BJ (cell line): ENCODE measurements around the gene MRPL58. TPM values are rescaled to one million over a fixed set of nuclear protein-coding genes. Genes with fewer than 3 reads are reported as not detected.

Experiments
- CTCF ChIA-PET: fragments of 350-600 bp; formaldehyde crosslinking; extraction: SDS; loops from one replicate; lab custom pipeline; 2021; ENCODE audit warnings: antibody characterized with exemption, inconsistent platforms; lab: Yijun Ruan, JAX
- POLR2A ChIA-PET: fragments of 300-600 bp; sonication (Branson Sonifier 250); formaldehyde crosslinking; extraction: SDS; loops from one replicate; lab custom pipeline; 2021; ENCODE audit warnings: antibody characterized with exemption; lab: Charles Lee
- DNase-seq: peaks from one replicate; pipeline ENCODE4 v3.0.0-alpha.2; 2011; ENCODE audit warnings: low read depth
- H3K27me3 ChIP-seq: 2 replicates; pipeline ENCODE4 v1.6.0; 2011; ENCODE audit warnings: low read length; ENCODE audit not compliant: control insufficient read depth, insufficient read depth
- H3K36me3 ChIP-seq: 2 replicates; pipeline ENCODE4 v1.5.1; 2011; ENCODE audit warnings: low read length; ENCODE audit not compliant: control insufficient read depth, insufficient read depth
- H3K4me3 ChIP-seq: 2 replicates; pipeline ENCODE4 v1.5.1; 2011; ENCODE audit warnings: low read depth, mild to moderate bottlenecking, control low read depth, low read length
- polyA plus RNA-seq: library from polyadenylated mRNA; depleted of rRNA; stranded (reverse); fragments of >200 nt; gene quantifications from 2 replicates; pipeline ENCODE4 v1.2.3, GENCODE V29; 2011
- TF ChIP-seq, protein P1 (sequence below): IDR thresholded peaks from 2 replicates; pipeline ENCODE4 v1.5.1; 2011; ENCODE audit warnings: low read depth, mild to moderate bottlenecking, control low read depth, inconsistent platforms, low read length, moderate library complexity; ENCODE audit not compliant: insufficient read depth

The MRPL58 gene
- polyA plus RNA-seq, 1 experiment = 44.2 TPM

DNA sequence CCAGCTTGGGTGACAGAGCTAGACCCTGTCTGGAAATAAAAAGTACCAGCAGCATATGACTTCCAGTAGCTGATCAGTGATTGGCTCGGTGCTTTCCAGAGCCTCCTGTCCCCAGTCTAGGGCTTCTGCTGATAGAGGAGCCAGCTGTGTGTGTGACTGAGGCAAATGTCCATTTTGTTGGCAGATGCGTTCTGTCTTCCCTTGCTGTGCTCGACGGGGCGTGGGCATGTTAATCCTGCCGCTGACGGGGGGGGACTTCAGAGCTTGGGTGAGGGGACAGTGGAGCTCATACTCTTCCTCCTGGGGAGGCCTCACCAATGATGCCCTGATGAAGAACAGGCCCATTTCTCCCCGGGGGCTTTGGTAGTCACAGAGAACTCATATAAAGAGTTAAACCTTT is 49.1 kb downstream of the MRPL58 start:
- Histone ChIP-seq H3K27me3 (no peaks in the 10 kb centered on the region), H3K36me3 (peaks cover 24% of the 10 kb centered on the region), H3K4me3 (no peak overlapping the region)
- TF ChIP-seq, protein P1, sequence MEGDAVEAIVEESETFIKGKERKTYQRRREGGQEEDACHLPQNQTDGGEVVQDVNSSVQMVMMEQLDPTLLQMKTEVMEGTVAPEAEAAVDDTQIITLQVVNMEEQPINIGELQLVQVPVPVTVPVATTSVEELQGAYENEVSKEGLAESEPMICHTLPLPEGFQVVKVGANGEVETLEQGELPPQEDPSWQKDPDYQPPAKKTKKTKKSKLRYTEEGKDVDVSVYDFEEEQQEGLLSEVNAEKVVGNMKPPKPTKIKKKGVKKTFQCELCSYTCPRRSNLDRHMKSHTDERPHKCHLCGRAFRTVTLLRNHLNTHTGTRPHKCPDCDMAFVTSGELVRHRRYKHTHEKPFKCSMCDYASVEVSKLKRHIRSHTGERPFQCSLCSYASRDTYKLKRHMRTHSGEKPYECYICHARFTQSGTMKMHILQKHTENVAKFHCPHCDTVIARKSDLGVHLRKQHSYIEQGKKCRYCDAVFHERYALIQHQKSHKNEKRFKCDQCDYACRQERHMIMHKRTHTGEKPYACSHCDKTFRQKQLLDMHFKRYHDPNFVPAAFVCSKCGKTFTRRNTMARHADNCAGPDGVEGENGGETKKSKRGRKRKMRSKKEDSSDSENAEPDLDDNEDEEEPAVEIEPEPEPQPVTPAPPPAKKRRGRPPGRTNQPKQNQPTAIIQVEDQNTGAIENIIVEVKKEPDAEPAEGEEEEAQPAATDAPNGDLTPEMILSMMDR = no peak
- DNase-seq = no peak
- CTCF ChIA-PET = interaction anchor here (1.1 to 4.7 kb wide), 8 partner anchors 19 to 211 kb away, joined by 3 to 35 read pairs (median 16); partner anchors contain the start of gene NT5C
- POLR2A ChIA-PET = no interaction called here

DNA sequence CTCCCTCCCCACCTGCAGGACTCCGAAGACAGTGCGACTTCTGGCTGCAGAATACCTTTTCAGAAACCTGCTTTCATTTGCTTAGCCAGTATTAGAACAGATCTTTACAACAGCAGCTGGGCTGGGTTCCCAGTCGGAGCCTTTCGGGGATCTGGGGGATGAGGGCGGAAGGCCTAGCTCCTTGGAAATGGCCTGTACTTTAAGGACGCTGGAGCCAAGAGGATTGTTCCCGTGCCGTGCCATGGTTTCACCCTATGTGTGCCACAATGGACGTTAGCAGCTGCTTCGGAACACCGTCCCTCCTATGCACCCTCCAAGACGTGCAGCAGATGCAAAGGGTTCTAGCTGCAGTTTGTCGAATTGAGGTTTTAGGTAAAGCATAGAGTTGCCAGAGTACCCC is 50.7 kb downstream of the MRPL58 start:
- Histone ChIP-seq H3K4me3 (no peak overlapping the region), H3K27me3 (no peaks in the 10 kb centered on the region), H3K36me3 (peaks cover 24% of the 10 kb centered on the region)
- ChIA-PET POLR2A (no interaction called here), CTCF (interaction anchor here (0.6 to 2.1 kb wide), 4 partner anchors 14 to 136 kb away, joined by 3 to 9 read pairs (median 6); partner anchors contain the start of gene NT5C)
- no peak for DNase-seq
- TF ChIP-seq, protein P1 = no peak

DNA sequence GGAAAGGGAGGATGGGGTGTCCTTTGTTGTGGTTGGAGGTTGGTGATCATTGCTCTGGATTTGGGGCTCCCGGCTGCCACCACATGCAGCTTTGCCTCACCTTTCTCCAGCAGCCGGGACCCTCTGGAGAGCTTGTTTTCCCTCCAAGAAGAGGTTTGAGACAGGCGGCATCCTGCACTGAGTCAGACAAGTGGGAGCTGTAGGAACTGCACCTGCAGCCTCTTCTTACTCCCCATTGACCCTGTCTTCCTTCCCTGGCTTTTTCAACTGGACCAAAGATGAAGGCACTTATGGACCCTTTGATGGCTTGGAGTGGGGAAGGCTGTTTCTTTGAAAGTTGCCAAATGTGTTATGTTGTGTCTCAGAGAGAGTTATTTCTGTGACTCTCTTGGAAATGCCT is 51.2 kb downstream of the MRPL58 start:
- ChIA-PET POLR2A (no interaction called here), CTCF (interaction anchor here (0.6 to 2.1 kb wide), 5 partner anchors 15 to 135 kb away, joined by 3 to 9 read pairs (median 4); partner anchors contain the start of gene NT5C)
- Histone ChIP-seq H3K4me3 (no peak overlapping the region), H3K36me3 (peaks cover 24% of the 10 kb centered on the region), H3K27me3 (no peaks in the 10 kb centered on the region)
- DNase-seq = no peak
- TF ChIP-seq, protein P1 = no peak

DNA sequence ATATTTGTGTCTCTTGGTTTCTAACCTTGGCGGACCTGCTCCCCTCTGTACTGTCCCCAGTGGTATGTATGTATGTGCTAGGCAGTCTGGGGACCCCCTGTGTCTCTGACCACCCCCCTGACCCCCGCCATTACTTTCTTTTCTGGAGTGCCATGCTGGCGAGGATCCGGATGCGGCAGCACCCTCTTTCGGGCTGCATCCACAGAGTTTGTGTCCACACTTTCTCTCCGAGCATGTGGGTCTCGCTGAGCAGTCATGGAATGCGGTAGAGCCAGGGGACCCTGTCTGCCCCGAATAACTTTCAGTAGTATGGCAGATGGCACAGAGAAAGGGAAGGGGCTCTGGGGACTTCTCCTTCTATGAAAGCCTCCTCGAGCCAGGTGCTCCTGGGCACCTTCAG is 51.6 kb downstream of the MRPL58 start:
- TF ChIP-seq, protein P1 = no peak
- Histone ChIP-seq H3K36me3 (peaks cover 24% of the 10 kb centered on the region), H3K4me3 (no peak overlapping the region), H3K27me3 (no peaks in the 10 kb centered on the region)
- no peak for DNase-seq
- ChIA-PET CTCF (interaction anchor here (1.3 to 2.1 kb wide), 4 partner anchors 15 to 67 kb away, joined by 3 to 9 read pairs (median 6); partner anchors contain the start of gene NT5C), POLR2A (no interaction called here)

DNA sequence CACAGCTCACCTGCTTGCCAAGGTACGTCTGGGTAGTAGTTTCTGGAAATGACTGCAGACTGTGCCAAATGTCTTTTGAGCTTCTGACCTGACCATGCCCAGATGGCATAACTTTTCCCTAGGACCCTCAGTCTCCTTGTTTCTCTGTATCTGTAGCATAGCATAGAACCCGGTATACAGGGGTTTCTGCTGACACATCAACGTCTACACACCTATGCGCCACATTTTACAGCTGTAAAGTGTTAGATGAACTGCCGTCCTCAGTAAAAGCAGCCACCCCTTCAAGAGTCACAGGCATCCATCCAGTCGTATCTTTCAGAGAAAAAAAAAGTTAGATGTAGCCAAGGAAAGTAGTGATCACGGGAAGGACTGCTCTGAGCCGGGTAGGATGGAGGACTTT is 52.0 kb downstream of the MRPL58 start:
- CTCF ChIA-PET = interaction anchor here (1.7 kb wide), 1 partner anchor 41 kb away, joined by 4 read pairs; no protein-coding TSS in a partner anchor
- Histone ChIP-seq H3K27me3 (no peaks in the 10 kb centered on the region), H3K4me3 (no peak overlapping the region), H3K36me3 (peaks cover 24% of the 10 kb centered on the region)
- TF ChIP-seq, protein P1 = no peak
- POLR2A ChIA-PET = no interaction called here
- no peak for DNase-seq
